Epithelial cell of prostate (primary cell): Measurements from ENCODE around the gene NOVA2.

Experiments
- DNase-seq: peaks from one replicate; pipeline ENCODE4 v3.0.0-alpha.2; 2011; ENCODE audit warnings: low read depth, low spot score
- H3K27ac ChIP-seq: fragments of 450-650 bp; 2 replicates; pipeline ENCODE4 v1.5.1; 2017; ENCODE audit warnings: mild to moderate bottlenecking

NOVA2 gene

DNA sequence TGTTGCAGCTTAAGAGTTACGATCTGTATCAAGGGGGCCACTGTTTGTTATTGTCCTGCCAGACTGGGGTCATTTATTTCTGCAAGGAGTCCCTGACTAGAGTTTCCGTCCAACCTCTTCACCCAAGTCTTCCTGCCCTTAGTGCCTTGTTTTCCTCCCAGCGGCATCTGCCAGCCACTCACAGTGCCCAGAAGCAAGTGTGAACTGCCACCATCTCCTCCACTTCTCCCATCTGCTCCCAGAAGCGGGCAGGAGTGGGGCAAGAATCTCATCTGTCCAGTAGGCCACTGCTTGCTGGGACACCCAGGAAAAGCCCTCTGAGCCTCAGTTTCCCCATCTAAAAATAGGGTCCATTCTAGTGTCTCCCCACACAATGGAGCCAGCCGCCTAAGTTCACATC, 4.0 kb downstream of the NOVA2 start:
- H3K27ac ChIP-seq: no peak overlapping the region
- no peak for DNase-seq

DNA sequence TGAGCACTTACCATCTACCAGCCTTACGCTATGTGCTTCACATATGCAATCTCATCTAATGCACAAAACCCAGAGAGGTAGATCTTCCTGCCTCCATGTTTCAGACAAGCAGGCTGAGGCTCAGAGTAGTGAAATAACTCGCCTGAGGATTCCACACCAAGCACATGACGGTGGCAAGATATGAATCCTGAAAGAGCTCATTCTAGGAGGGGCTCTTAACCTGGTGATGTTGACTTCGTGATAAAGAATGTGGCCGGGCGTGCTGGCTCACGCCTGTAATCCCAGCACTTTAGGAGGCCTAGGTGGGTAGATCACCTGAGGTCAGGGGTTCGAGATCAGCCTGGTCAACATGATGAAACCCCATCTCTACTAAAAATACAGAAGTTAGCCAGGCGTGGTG, 5.0 kb downstream of the NOVA2 start:
- no peak overlapping the region for H3K27ac ChIP-seq
- DNase-seq: no peak

DNA sequence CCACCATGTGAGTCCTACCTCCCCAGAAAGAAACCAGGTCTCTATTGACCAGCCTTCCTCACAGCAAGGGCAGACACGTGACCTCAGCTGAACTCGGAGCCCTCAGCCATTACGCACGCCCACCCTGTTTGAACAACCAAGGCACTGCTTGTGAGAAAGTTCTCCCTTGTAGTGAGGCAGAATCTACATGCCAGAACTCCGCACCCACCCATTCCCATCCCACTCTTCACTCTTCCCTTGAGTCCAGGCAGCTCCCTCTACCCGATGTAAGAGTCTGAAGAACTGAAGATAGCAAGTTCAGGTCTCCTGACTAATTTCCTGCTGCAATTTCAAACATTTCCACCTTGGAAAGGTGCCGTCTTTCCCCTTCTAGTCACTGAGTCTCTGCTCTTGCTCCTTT, 6.4 kb downstream of the NOVA2 start:
- DNase-seq: no peak
- H3K27ac ChIP-seq: no peak overlapping the region

DNA sequence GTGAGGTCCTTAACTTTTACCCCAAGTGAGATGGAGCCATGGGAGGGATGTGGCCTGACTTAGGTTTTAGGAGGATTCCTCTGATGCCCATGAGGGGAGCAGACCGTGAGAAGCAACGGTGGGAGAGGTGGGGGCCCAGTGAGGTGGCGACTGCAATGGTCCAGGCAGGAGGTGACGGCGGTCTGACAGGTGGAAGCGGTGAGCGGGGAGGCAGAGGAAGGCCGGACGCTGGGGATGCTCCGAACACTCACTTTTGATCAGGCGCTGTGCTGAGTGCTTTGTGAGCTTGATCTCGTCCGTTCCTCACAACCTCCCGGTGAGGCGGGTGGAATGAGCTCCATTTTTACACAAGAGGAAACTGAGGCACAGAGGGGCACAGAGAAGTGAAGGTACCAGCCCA, 11.6 kb downstream of the NOVA2 start:
- no peak for DNase-seq
- H3K27ac ChIP-seq: no peak overlapping the region

DNA sequence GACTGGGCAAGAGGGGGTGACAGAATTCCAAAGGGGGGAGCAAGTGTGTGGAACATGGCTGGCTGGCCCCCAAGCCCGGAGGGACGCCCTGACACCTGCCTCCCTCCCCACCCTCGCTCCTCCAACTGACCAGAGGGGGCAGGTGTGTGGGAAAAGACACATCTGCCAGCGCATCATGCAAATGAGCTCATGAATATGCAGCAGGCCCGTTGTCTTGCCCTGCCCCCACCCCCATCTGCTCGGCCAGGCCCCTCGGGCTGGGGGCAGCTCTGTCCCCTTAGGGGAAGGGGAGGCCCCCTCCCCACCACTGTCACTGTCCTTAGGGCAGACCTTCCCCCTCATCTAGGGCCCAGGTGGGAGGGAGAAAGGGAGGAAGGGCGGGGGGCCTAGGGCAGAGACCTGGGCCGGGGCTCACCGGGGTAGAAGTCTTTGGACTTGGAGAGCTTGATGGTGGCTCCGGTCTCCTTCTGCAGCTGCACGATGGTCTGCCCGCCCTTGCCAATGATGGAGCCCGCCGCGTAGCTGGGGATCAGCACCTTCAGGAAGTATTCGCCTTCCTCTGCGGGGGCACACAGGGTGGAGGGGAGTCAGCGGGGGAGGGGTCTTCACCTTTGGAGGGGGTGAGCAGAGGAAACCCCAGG, 12.9 kb downstream of the NOVA2 start:
- H3K27ac ChIP-seq: no peak overlapping the region
- no peak for DNase-seq

DNA sequence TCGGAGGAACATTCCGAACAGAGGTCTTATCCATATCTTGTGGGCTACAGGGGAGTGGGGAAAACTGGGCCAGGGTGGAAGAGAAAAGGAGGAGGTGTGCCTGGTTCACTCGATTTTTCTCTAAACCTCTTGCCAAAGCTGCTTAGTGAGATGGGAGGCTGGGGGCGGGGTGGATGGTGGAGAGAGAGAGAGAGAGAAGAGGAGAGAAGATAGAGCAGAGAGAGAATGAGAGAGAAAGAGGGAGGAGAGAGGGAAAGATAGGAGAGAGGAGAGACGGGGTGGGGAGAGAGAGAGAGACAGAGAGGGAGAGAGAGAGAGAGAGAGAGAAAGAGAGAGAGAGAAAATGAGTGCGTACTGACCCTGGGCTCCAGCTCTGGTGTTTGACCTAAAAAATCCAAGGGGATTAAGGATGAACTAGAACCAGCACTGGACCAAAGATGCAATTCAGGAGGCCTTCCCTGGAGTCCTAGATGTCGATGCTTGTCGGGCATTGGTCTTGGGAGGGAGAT, 14.1 kb downstream of the NOVA2 start:
- no peak overlapping the region for H3K27ac ChIP-seq
- no peak for DNase-seq

DNA sequence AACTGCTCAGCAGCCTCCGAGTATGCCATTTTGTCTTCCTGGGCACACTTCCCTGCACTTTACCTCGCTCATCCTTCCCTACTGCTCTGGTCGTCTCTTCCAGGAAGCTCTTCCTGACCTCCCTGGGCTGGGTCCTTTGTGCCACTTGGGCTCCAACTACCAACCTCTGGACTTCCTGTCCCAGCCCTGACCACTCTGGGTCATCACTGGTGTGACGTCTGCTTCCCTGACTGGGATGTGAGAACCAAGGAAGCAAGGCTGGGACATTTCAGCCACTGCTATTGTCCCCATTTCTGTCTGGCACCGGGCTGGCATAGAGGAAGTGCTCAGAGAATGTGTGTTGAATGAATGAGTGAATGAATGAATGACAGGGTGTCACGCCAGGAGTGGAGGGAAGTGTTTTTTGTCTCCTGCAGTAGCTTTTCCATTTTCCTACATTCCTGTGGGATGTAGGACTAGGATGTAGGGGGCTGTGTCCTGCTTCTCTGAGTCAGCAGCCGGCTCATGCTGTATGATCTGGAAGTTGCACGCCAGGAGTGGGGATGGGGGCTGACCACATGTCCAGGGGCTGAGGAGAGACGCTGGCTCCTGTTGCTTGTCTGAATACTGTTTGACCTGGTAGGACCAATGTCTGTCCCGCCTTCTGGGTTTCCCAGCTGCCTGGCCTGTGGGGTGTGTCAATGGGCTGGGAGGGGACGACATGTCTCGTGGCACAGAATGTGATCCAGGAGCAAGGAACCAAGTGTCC, 14.7 kb downstream of the NOVA2 start:
- H3K27ac ChIP-seq: no peak overlapping the region
- DNase-seq: no peak

DNA sequence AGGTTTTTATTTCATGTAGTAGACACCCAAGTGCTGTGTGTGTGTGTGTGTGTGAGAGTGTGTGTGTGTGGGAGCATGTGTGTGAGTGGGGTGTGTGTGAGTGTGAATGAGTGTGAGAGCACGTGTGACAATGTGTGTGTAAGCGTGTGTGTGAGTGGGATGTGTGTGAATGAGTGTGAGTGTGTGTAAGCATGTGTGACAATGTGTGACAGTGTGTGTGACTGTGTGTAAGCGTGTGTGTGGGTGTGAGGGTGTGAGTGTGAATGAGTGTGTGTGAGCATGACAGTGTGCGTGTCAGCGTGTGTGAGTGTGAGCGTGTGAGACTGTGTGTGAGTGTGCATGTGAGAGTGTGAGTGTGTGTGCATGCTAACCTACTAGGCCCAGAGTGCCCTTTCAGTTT, 15.3 kb downstream of the NOVA2 start:
- no peak overlapping the region for H3K27ac ChIP-seq
- no peak for DNase-seq

DNA sequence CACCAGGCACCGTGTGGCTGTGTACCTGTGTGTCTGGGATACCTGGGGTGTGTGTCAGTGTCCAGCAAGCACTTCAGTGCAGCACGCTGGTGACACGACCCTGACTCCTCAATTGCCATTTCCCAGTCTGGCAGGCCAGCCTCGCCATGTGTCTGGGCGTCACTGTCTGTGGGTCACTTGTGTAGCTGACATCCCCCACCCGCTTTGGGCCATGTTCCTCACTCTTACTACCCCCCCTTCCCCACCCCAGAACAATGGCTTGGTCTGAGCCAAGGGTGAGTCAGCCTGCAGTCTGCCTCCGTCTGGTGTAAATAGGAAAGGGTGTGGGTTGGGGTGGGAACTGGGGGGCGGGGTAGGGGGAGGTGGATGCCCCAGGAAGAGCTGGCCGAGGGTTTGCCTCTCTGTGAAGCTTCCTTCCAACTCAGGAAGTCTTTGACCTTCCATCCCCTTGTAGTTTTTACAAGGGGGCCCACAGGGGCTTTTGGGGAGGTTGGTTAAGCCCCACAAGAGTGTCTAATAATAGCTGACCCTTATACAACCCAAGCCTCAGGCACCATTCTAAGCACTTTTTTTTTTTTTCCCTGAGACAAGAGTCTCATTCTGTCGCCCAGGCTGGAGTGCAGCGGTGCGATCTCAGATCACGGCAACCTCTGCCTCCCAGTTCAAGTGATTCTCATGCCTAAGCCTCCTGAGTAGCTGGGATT, 17.6 kb downstream of the NOVA2 start:
- no peak overlapping the region for H3K27ac ChIP-seq
- DNase-seq: peak; percentile 45

DNA sequence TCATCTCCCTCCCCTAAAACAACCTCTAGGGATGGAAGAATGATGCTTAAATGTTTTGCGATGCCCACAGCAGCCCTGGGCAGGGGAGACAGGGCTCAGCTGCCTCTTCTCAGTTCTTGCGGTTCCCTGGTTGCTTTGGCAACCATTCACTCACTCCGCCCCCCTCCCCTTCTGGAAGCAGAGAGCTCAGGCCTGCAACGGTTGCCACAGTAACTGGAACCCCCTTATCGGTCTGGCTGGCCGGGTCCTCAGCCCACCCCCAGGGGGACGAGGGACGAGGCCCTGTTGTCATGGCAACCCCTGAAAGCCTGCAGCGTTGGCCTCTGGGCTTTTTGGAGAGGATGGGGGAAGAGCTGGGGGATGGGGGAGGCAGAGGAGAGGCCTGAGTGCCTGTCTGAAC, 19.5 kb downstream of the NOVA2 start:
- no peak overlapping the region for H3K27ac ChIP-seq
- DNase-seq: no peak

DNA sequence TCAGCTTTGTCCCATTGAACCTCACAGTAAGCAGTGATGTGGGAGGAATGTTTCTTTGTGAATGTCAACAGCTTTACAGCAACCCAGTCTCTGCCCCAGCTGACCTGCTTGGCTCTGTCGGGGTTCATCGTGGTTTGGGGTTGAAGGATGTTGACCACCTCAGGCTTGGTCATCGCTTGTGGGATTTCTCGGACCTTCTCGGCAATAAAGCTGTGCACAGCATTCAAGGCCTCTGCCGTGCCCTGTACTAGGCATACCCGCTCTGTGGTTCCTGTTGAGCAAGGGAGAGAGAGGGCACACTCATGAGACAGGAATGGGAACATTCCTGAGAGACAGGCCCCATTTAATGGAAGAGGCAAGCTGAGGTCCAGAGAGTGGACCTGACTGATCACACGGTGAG, 20.0 kb downstream of the NOVA2 start:
- DNase-seq: no peak
- no peak overlapping the region for H3K27ac ChIP-seq

DNA sequence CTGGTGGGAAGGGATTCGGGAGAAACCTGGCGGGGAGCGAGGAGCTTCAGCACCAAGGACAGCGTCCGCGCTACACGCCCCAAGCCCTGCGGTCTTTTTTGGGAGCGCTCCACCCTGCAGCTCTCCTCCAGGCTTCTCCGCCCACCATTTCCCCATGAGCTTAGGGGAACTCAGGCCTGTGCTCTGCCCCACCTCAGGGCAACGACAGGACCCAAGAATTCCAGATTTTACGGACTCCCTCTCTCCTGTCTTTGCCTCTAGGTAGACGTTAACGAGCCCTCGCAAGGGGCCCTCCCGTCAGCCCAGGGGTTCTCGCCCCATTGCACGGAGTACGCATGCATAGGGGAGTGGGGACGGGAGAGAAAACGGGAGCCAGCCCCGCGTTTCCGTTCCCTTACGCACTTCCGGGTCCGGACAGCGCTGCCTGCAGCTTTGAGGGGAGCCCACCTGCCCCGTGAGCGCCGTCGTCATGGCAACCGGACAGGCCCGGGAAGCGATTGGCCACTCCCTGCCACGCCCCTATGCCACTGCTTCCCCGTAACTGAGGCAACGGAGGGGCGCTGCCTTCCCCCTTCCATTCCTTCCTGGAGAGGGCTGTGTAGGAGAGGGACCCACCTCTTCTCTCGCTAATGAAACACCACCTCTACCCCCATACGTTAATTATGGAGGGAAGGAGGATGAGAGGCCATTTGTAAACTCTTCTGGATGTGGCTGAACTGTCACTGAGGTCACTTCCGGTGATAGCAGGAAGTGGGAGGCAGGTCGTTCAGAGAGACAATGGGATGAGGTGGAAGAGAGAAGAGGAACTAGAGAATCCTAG, 20.8 kb downstream of the NOVA2 start:
- DNase-seq: no peak
- H3K27ac ChIP-seq: no peak overlapping the region

DNA sequence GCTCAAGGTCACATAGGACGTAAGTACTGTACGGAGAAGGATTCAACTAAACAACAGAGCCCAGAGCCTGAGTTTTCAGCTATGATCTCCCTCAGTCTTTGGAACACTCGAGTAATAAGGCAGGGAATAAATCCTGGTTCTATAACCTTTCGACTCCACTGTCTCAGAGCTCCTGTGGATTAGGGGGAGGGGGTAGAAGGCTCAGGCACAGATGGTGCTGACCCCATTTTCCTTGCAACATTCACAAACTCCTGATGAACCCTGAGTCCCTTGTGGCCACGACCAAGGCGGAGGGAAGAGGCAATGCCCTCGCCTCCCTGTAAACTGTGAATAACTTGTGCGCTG, 21.4 kb downstream of the NOVA2 start:
- no peak overlapping the region for H3K27ac ChIP-seq
- no peak for DNase-seq

DNA sequence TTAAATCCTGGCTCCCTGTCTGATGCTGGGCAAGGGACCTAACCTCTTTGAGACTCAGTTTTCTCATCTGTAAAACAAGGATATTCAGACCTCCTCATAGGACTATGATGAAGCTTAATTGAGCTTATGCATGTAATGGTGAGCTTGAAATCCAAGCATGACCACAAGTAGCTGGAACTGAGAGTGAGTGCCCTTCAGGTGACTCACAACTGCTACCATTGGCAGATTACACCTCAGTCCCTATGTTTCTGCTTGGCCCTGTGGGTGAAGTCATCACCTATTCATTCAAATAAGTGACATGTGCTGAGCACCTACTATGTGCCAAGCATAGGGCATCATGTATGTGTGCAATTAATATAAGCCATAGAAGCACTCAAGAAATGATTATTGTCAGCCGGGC, 25.7 kb downstream of the NOVA2 start:
- DNase-seq: no peak
- no peak overlapping the region for H3K27ac ChIP-seq

DNA sequence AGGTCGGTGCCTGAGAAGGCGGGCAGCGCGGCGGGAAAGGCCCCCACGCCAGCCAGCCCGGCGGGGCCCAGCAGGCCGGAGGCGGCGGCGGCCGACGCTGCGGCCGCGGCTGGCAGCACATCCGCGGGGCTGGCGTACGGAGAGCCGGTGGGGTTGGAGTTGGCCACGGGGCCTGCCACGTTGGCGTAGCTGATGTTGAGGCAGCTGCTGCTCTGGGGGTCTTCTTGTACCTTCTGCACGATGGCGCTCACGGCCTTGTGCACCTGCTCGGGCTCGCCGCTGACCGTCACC, 33.2 kb downstream of the NOVA2 start:
- H3K27ac ChIP-seq: no peak overlapping the region
- no peak for DNase-seq

DNA sequence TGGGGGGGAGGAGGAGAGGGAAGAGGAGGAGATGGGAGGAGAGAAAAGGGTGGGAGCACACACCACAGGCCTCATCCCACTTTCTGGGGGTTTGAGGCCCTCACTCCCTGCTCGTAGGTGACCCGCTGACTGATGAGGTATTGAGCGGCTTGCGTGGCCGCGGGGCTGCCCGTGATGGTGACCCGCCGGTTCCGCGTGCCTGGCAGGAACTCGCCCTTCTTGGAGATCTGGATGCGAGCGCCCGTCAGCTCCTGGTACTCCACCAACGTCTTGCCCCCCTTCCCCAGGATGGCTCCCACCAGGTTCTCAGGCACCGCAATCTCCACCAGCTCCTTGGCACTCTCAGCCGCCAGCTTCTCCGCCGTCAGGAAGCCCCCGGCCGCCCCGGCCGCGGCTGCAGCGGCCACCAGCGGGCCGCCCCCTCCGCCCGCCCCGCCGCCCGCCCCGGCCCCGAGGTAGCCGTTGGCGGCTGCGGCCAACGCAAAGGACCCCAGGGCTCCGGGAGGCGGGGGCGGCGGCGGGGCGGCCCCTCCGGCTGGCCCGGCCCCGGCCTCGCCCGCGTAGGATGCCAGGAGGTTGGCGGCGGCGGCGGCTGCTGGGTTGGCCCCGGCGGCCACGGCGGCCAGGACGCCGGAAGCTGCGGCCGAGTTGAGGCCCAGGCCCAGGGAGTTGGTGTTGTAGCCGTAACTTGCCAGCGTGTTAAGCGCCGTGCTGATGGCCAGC, 33.7 kb downstream of the NOVA2 start:
- no peak for DNase-seq

DNA sequence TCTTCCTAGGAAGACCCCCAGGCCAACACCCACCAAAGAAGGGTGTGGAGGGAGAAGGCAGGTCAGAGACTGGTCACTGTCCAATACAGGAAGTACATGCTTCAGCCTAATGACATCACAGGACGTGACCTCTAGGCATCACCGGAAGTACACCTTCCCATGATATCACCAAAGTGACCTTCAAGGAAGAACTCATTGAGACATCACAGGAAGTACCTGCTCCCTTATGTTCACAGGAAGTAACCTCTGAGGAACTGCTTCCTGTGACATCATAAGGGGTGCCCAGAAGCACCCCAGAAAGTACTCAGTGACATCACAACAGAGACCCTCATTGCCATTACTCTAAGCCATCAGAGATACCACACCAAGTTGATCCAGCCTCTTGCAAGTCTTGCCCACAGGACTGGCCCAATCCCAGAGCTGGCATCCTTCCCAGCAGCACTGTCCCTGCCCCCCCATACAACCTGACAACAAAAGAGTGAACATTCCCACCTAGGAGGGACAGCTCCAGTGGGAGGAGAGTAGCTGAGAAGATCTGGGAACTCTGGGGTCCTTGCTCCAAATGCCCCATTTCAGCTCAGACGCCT, 34.8 kb downstream of the NOVA2 start:
- no peak for DNase-seq
- H3K27ac ChIP-seq: no peak overlapping the region

More for the DNA sequence above, 33.7 kb downstream of the NOVA2 start:
- no peak overlapping the region for H3K27ac ChIP-seq

DNA sequence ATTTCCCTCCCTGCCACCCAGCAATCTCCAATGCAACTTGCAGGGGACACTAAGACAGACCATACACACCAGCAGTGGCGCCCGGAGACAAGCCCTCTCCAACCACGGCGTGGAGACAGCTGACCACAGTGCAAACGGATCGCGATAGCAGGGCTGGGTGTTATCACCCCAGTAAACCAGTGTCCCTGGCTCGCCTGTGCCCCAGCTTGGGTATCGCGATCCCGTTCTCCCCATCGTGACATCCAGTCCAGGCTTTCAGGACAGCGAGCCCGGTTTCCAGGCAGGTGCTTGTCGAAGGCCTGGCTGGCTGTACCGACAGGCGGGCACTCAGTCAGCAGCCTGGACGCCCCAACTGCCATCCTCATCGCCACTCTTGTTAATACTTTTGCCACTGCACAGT, 38.4 kb downstream of the NOVA2 start:
- DNase-seq: no peak
- H3K27ac ChIP-seq: no peak overlapping the region

DNA sequence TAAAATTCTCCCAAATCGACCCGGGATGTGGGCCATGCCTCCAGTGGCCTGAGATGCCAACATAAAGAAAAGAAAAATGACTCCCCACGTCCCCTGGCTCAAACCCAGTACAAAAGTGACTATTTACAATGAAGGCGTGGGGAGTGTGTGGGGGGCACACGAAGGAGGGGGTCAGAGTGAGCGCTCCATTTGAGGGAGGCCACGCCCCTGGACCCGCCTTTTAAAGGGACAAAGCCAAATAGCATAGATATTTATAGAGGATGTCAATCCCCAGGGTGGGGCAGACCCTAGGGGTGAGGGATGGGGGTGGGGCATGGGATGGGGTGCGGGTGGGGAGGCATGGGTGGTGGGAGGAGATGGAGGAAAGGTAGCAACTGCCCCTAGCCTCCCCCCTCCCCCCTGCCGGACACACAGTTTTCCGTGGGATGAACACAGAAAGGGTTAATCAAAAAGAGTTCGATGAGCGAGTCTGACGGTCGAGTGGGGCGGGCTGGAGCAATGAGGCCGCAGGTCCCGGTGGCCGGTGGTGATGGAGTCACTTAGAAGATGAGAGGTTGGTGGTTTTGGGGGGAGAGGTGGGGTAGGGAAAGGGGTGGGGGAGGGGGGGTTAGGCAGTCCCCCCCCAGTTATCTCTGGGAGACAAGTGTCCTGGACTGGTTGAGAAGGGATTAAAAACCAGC, 39.0 kb downstream of the NOVA2 start:
- no peak overlapping the region for H3K27ac ChIP-seq
- DNase-seq: no peak
